ENCODE measurements around the gene FGD2. TPM values are rescaled to one million over a fixed set of nuclear protein-coding genes. Genes with fewer than 3 reads are reported as not detected.

The FGD2 gene
- total and polyA plus RNA-seq, 9 of the 15 experiments (the other 6 are each of a cell fraction or from before 2014, with no cell fraction given), result 0.09 TPM; not detected in 8

DNA sequence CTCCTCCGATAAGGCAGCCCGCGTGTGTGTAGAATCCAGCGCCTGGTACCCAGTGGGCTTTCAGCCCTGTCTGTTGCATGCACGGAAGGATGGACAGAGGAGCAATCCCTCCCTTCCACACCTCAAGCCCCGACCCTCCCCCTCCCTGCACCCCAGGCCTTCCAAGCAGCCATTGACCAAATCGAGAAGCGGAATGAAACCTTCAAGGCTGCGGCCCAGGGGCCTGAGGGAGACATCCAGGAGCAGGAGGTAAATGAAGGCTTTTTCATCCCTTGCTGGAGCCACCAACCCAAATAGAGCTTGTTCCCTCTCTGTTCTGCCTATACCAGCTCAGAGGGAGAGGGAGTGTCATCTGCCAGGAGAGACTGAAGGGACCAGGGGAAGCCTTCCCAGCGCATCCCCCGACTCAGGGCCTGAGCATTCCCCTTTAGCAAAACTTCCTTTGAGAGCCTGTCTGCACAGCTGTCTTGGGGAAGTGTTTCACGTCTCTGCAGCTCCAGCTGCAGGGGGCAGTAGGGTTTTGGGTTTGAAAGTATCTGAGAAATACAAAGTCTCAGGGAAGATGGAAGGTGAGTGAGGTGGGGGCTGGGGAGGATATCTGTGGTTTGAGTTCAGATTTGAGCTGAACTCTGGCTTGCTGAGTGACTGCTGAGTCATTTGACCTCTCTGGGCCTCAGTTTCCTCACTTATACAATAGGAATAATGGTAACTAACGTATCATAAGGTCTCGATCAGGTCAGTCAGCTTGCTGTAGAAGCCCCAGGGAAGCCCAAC lies 16.1 kb downstream of the FGD2 start (continued):
- TF ChIP-seq, protein P1, sequence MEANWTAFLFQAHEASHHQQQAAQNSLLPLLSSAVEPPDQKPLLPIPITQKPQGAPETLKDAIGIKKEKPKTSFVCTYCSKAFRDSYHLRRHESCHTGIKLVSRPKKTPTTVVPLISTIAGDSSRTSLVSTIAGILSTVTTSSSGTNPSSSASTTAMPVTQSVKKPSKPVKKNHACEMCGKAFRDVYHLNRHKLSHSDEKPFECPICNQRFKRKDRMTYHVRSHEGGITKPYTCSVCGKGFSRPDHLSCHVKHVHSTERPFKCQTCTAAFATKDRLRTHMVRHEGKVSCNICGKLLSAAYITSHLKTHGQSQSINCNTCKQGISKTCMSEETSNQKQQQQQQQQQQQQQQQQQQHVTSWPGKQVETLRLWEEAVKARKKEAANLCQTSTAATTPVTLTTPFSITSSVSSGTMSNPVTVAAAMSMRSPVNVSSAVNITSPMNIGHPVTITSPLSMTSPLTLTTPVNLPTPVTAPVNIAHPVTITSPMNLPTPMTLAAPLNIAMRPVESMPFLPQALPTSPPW (CRISPR knock-in tag; IDR thresholded peaks at IDR 0.05), result peak; percentile 79
- TF ChIP-seq KLF16 (IDR thresholded peaks at IDR 0.05) (peak; percentile 44; the same call in 1 of the 2 replicates), NR2C2 (CRISPR knock-in tag; IDR thresholded peaks at IDR 0.05) (no peak), NR2C2 (tag; IDR thresholded peaks at IDR 0.05) (peak; percentile 48; the same call in 1 of the 2 replicates), POLR2G (IDR thresholded peaks at IDR 0.05; ENCODE audit: low read depth, low read length) (no peak), ZC3H8 (IDR thresholded peaks at IDR 0.05) (no peak), CC2D1A (IDR thresholded peaks at IDR 0.05) (peak; percentile 85), U2AF2 (optimal IDR thresholded peaks at IDR 0.05; ENCODE audit: low read depth, low read length) (no peak), CBFB (CRISPR knock-in tag; IDR thresholded peaks at IDR 0.05) (peak; percentile 89; the same call in 1 of the 2 replicates), SIN3A (IDR thresholded peaks at IDR 0.05; ENCODE audit: borderline replicate concordance in 2 of 2, control insufficient read depth in 1 of 2, low read depth in 2 of 2, low read length in 2 of 2) (no peak), LCOR (CRISPR knock-in tag; IDR thresholded peaks at IDR 0.05) (0 out of 2 replicates have a peak, but pooled peaks have one; percentile 40), ZNF174 (CRISPR knock-in tag; IDR thresholded peaks at IDR 0.05) (no peak), ZNF316 (IDR thresholded peaks at IDR 0.05) (peak; percentile 70), STAG1 (CRISPR knock-in tag; IDR thresholded peaks at IDR 0.05; ENCODE audit: borderline replicate concordance) (peak; percentile 97), L3MBTL2 (IDR thresholded peaks at IDR 0.05) (0 out of 2 replicates have a peak, but pooled peaks have one; percentile 19)
- TF ChIP-seq, protein P2, sequence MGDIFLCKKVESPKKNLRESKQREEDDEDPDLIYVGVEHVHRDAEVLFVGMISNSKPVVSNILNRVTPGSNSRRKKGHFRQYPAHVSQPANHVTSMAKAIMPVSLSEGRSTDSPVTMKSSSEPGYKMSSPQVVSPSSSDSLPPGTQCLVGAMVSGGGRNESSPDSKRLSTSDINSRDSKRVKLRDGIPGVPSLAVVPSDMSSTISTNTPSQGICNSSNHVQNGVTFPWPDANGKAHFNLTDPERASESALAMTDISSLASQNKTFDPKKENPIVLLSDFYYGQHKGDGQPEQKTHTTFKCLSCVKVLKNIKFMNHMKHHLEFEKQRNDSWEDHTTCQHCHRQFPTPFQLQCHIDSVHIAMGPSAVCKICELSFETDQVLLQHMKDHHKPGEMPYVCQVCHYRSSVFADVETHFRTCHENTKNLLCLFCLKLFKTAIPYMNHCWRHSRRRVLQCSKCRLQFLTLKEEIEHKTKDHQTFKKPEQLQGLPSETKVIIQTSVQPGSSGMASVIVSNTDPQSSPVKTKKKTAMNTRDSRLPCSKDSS (IDR thresholded peaks at IDR 0.05; ENCODE audit: low read depth, partially characterized antibody), result no peak
- TF ChIP-seq, protein P3, sequence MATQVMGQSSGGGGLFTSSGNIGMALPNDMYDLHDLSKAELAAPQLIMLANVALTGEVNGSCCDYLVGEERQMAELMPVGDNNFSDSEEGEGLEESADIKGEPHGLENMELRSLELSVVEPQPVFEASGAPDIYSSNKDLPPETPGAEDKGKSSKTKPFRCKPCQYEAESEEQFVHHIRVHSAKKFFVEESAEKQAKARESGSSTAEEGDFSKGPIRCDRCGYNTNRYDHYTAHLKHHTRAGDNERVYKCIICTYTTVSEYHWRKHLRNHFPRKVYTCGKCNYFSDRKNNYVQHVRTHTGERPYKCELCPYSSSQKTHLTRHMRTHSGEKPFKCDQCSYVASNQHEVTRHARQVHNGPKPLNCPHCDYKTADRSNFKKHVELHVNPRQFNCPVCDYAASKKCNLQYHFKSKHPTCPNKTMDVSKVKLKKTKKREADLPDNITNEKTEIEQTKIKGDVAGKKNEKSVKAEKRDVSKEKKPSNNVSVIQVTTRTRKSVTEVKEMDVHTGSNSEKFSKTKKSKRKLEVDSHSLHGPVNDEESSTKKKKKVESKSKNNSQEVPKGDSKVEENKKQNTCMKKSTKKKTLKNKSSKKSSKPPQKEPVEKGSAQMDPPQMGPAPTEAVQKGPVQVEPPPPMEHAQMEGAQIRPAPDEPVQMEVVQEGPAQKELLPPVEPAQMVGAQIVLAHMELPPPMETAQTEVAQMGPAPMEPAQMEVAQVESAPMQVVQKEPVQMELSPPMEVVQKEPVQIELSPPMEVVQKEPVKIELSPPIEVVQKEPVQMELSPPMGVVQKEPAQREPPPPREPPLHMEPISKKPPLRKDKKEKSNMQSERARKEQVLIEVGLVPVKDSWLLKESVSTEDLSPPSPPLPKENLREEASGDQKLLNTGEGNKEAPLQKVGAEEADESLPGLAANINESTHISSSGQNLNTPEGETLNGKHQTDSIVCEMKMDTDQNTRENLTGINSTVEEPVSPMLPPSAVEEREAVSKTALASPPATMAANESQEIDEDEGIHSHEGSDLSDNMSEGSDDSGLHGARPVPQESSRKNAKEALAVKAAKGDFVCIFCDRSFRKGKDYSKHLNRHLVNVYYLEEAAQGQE (IDR thresholded peaks at IDR 0.05; ENCODE audit: borderline replicate concordance), result peak; percentile 89
- TF ChIP-seq, protein P3 (CRISPR knock-in tag; IDR thresholded peaks at IDR 0.05; ENCODE audit: low read depth), result no peak
